AG04450 (cell line): ENCODE measurements around the gene TTC21B. TPM values are rescaled to one million over a fixed set of nuclear protein-coding genes. Genes with fewer than 3 reads are reported as not detected.

Experiments
- CTCF ChIA-PET: fragments of 300-600, 350-600 bp; formaldehyde crosslinking; extraction: SDS; loops from one replicate; lab custom pipeline; 2022; ENCODE audit warnings: antibody characterized with exemption, inconsistent platforms; lab: Charles Lee
- POLR2A ChIA-PET: fragments of 350-600 bp; formaldehyde crosslinking; extraction: SDS; loops from one replicate; lab custom pipeline; 2021; ENCODE audit warnings: antibody characterized with exemption, inconsistent platforms; lab: Yijun Ruan, JAX
- DNase-seq: peaks from one replicate; pipeline ENCODE4 v3.0.0-alpha.2; 2011; ENCODE audit warnings: low read depth, low spot score
- H3K27ac ChIP-seq: one replicate; pipeline ENCODE4 v1.5.1; 2012; ENCODE audit warnings: low read depth, low read length, control low read depth
- H3K27me3 ChIP-seq: one replicate; pipeline ENCODE4 v1.6.0; 2012; ENCODE audit warnings: low read length; ENCODE audit not compliant: control insufficient read depth, insufficient read depth
- H3K4me3 ChIP-seq: 2 replicates; pipeline ENCODE4 v1.5.1; 2011; ENCODE audit warnings: mild to moderate bottlenecking, low read depth, low read length, control low read depth
- H3K9me3 ChIP-seq: 2 replicates; pipeline ENCODE4 v1.5.1; 2012; ENCODE audit warnings: low read length; ENCODE audit not compliant: control insufficient read depth, insufficient read depth
- polyA plus RNA-seq: library from polyadenylated mRNA; depleted of rRNA; stranded (reverse); fragments of >200 nt; gene quantifications from 2 replicates; pipeline ENCODE4 v1.2.3, GENCODE V29; 2011
- TF ChIP-seq, protein P1 (sequence below): IDR thresholded peaks from 2 replicates; pipeline ENCODE4 v1.5.1; 2011; ENCODE audit warnings: low read depth, low read length, control low read depth, inconsistent platforms

The TTC21B gene
- polyA plus RNA-seq, 1 experiment: 12.1 TPM

DNA sequence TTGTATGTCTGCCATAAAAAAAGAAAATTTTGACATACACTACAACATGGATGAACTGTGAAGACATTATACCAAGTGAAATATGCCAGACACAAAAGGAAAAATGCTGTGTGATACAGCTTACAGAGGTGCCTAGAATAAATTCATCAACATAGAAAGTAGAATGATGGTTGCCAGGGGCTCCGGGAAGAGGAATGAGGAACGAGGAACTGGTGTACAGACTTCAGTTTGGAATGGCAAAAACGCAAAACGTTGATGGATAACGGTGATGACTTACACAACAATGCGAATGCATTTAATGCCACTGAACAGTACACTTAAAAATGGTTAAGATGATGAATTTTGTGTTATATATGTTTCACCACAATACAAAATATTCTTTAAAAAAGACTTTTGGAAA, 61.0 kb downstream of the TTC21B start:
- no peak for DNase-seq
- Histone ChIP-seq H3K27ac (no peak overlapping the region), H3K9me3 (no peaks in the 10 kb centered on the region), H3K27me3 (no peaks in the 10 kb centered on the region), H3K4me3 (no peak overlapping the region)
- TF ChIP-seq, protein P1, sequence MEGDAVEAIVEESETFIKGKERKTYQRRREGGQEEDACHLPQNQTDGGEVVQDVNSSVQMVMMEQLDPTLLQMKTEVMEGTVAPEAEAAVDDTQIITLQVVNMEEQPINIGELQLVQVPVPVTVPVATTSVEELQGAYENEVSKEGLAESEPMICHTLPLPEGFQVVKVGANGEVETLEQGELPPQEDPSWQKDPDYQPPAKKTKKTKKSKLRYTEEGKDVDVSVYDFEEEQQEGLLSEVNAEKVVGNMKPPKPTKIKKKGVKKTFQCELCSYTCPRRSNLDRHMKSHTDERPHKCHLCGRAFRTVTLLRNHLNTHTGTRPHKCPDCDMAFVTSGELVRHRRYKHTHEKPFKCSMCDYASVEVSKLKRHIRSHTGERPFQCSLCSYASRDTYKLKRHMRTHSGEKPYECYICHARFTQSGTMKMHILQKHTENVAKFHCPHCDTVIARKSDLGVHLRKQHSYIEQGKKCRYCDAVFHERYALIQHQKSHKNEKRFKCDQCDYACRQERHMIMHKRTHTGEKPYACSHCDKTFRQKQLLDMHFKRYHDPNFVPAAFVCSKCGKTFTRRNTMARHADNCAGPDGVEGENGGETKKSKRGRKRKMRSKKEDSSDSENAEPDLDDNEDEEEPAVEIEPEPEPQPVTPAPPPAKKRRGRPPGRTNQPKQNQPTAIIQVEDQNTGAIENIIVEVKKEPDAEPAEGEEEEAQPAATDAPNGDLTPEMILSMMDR: no peak
- CTCF ChIA-PET: interaction anchor here (7.3 kb wide), 1 partner anchor 18 kb away, joined by 42 read pairs; no protein-coding TSS in a partner anchor
- POLR2A ChIA-PET: no interaction called here

- H3K4me3 ChIP-seq: no peak overlapping the region
- POLR2A ChIA-PET: no interaction called here
- no peaks in the 10 kb centered on the region for H3K27me3 ChIP-seq
- H3K27ac ChIP-seq: no peak overlapping the region
- CTCF ChIA-PET: interaction anchor here (0.6 to 7.3 kb wide), 2 partner anchors 18 to 598 kb away, joined by 5 to 42 read pairs; no protein-coding TSS in a partner anchor
- no peak for DNase-seq
- TF ChIP-seq, protein P1: no peak
- H3K9me3 ChIP-seq: no peaks in the 10 kb centered on the region
Measured at GRCh38 chr2:165891943-165892342, 61.6 kb downstream of the TTC21B start.

- TF ChIP-seq, protein P1: no peak
- DNase-seq: no peak
- ChIA-PET CTCF (interaction anchor here (7.3 kb wide), 1 partner anchor 17 kb away, joined by 42 read pairs; no protein-coding TSS in a partner anchor), POLR2A (no interaction called here)
- no peaks in the 10 kb centered on the region for H3K9me3 ChIP-seq
- H3K27me3 ChIP-seq: no peaks in the 10 kb centered on the region
- H3K4me3 ChIP-seq: no peak overlapping the region
- no peak overlapping the region for H3K27ac ChIP-seq
Measured at GRCh38 chr2:165891345-165891744, 62.2 kb downstream of the TTC21B start.

- Histone ChIP-seq H3K27me3 (no peaks in the 10 kb centered on the region), H3K27ac (no peak overlapping the region), H3K9me3 (no peaks in the 10 kb centered on the region), H3K4me3 (no peak overlapping the region)
- DNase-seq: no peak
- ChIA-PET CTCF (interaction anchor here (7.3 kb wide), 1 partner anchor 16 kb away, joined by 42 read pairs; no protein-coding TSS in a partner anchor), POLR2A (no interaction called here)
- TF ChIP-seq, protein P1: no peak
Measured at GRCh38 chr2:165889798-165890197, 63.8 kb downstream of the TTC21B start.

GRCh38 chr2:165889158-165889557, 64.4 kb downstream of the TTC21B start:
- TF ChIP-seq, protein P1: no peak
- Histone ChIP-seq H3K4me3 (no peak overlapping the region), H3K27me3 (no peaks in the 10 kb centered on the region), H3K9me3 (no peaks in the 10 kb centered on the region), H3K27ac (no peak overlapping the region)
- no peak for DNase-seq
- CTCF ChIA-PET: interaction anchor here (0.8 to 7.3 kb wide), 2 partner anchors 15 to 897 kb away, joined by 3 to 42 read pairs; no protein-coding TSS in a partner anchor
- POLR2A ChIA-PET: no interaction called here
